Esophagus (tissue), 2 donors: ENCODE data around the gene L3MBTL4. TPM values are rescaled to one million over a fixed set of nuclear protein-coding genes. Genes with fewer than 3 reads are reported as not detected.

ENCODE experiments used
- H3K27ac ChIP-seq, 2 donors: one replicate each; pipeline ENCODE4 v1.5.1; 2013; ENCODE audit warnings: low read depth in 2 of 2, mild to moderate bottlenecking in 2 of 2, inconsistent platforms in 1 of 2, low read length in 1 of 2, moderate library complexity in 1 of 2
- H3K27me3 ChIP-seq, 2 donors: one replicate each; pipeline ENCODE4 v1.6.1; 2013; ENCODE audit warnings: low read length in 2 of 2, control low read depth in 1 of 2, mild to moderate bottlenecking in 1 of 2; ENCODE audit not compliant: insufficient read depth in 2 of 2, control insufficient read depth in 1 of 2
- H3K36me3 ChIP-seq, 2 donors: one replicate each; pipeline ENCODE4 v1.6.1; 2013; ENCODE audit warnings: low read length in 1 of 2; ENCODE audit not compliant: control insufficient read depth in 2 of 2, insufficient read depth in 2 of 2
- H3K4me1 ChIP-seq, 2 donors: one replicate each; pipeline ENCODE4 v1.6.1; 2013; ENCODE audit warnings: low read length in 1 of 2; ENCODE audit not compliant: control insufficient read depth in 2 of 2, insufficient read depth in 2 of 2
- H3K4me3 ChIP-seq, 2 donors: one replicate each; pipeline ENCODE4 v1.5.1; 2013; ENCODE audit warnings: low read length in 2 of 2, mild to moderate bottlenecking in 2 of 2, low read depth in 1 of 2, moderate library complexity in 1 of 2
- H3K9me3 ChIP-seq, 2 donors: one replicate each; pipeline ENCODE4 v1.6.1; 2013; ENCODE audit warnings: mild to moderate bottlenecking in 2 of 2, low read depth in 1 of 2, low read length in 1 of 2, moderate library complexity in 1 of 2; ENCODE audit not compliant: control insufficient read depth in 2 of 2, insufficient read depth in 1 of 2
- WGBS, 2 donors: extraction: QIAGEN DNeasy Blood & Tissue Kit; methylation state at CpG; one replicate each; pipeline ENCODE4 v1.1.7; 2013; 5-methylcytosine and 5-hydroxymethylcytosine counted together
- polyA plus RNA-seq, 2 donors: library from polyadenylated mRNA; stranded (reverse); fragments of 200-250 nt; gene quantifications; one replicate each; pipeline ENCODE4 v1.2.3, GENCODE V29; 2013
- donor health status: healthy with polysubstance abuse.
- donor health status: Bipolar disorder and iron deficiency.

L3MBTL4 gene
- polyA plus RNA-seq, 2 donors: 1.8 to 2.0 TPM

DNA sequence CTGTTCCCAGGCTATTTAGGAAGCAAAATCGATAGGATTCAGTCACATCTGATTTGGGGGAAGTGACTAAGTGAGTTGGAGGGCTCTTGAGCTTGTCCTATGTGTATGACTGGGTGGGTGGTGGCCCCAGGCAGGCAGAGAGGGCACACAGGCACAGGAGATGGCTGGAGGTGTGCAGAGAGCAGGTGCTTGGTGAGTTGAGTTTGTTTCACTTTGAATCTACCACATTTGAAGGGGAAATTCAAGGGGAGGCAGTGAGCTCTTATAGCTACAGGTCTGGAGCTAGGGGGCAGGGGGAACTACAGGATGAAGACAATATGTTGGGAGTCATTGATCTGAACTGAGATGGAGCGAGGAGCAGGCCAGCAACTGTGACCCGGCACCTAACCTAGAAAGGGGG, 476.9 kb downstream of the L3MBTL4 start:
- Histone ChIP-seq H3K4me3 (no peak overlapping the region), H3K9me3 (peaks cover 0 to 3% of the 10 kb centered on the region in 2 donors), H3K4me1 (peaks cover 0 to 2% of the 10 kb centered on the region in 2 donors), H3K27me3 (no peaks in the 10 kb centered on the region), H3K27ac (no peak overlapping the region), H3K36me3 (no peaks in the 10 kb centered on the region)
- WGBS, 2 donors: 67 to 82% methylated on average over 3 of the region's 3 CpGs

DNA sequence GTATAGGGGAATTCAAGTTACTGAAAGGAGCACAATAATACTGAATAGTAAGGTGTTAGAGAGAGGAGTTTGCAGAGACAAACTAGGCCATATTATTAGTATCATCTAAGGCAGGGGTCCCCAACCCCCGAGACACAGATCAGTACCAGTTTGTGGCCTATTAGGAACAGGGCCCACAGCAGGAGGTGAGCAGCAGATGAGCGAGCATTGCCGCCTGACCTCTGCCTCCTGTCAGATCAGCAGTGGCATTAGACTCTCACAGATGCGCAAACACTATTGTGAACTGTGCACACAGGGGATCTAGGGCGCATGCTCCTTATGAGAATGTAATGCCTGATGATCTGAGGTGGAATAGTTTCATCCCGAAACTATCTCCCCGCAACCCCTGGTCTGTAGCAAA, 477.6 kb downstream of the L3MBTL4 start:
- Histone ChIP-seq H3K27ac (no peak overlapping the region), H3K9me3 (peaks cover 0 to 3% of the 10 kb centered on the region in 2 donors), H3K27me3 (no peaks in the 10 kb centered on the region), H3K36me3 (no peaks in the 10 kb centered on the region), H3K4me1 (peaks cover 0 to 2% of the 10 kb centered on the region in 2 donors), H3K4me3 (no peak overlapping the region)
- 88 to 94% methylated on average over 7 of the region's 7 CpGs for WGBS, 2 donors

DNA sequence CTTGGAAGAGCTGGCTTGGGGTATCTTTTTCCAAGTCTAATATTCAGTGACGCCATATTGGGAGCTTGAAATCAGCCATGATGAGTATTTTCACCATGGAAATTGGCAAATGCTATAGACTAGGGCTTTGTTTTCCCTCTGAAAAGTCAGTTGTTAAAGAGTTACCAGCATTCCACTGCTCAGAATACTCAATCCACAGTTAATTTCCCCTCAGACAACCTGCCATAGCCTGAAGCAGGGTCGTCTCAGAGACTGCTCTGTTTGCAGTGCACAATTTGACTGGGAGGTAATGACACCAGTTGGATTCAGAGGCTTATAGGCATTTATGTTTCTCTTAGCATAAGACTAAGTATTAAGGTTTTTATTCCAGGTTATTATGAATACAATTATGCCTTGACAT, 483.9 kb downstream of the L3MBTL4 start:
- peaks cover 0 to 3% of the 10 kb centered on the region in 2 donors for H3K9me3 ChIP-seq
- no peak overlapping the region for H3K4me3 ChIP-seq
- whole genome bisulfite sequencing, 2 donors: 49 to 55% methylated on average over 2 of the region's 2 CpGs
- no peaks in the 10 kb centered on the region for H3K36me3 ChIP-seq
- no peaks in the 10 kb centered on the region for H3K27me3 ChIP-seq
- peaks cover 0 to 2% of the 10 kb centered on the region in 2 donors for H3K4me1 ChIP-seq
- H3K27ac ChIP-seq: no peak overlapping the region

DNA sequence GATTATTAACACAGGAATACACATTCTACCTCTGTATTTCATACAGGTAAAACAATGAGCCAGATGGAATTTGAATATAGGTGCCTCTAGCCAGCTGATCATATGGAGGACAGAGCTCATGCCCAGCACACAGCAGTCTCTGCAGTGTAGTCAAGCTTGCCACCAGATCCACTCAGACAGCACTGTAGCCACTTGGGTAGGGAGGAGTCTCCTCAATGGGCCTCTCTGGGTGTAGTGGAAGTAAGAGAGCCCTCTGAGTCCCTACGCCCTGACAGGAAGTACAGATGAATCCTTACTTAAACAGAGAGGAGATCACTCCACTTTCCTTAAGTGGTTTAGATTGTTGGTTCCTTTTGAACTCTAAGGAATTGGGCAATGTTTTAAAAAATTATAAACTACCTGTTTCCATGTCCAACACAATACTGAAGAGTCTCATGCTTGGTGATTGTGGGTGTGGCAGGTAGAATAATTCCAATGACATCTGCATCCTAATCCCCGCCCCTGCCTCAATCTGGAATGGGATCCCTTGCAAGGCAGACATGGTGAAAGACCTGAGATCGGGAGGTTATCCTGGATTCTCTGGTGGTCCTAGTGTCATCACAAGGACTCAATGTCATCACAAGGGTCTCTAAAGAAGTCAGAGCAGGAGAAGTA, 496.4 kb downstream of the L3MBTL4 start:
- H3K36me3 ChIP-seq: no peaks in the 10 kb centered on the region
- no peak overlapping the region for H3K27ac ChIP-seq
- no peaks in the 10 kb centered on the region for H3K27me3 ChIP-seq
- H3K9me3 ChIP-seq: no peaks in the 10 kb centered on the region
- H3K4me1 ChIP-seq: no peaks in the 10 kb centered on the region
- no peak overlapping the region for H3K4me3 ChIP-seq
- 80 to 82% methylated on average over 3 of the region's 3 CpGs for WGBS, 2 donors

DNA sequence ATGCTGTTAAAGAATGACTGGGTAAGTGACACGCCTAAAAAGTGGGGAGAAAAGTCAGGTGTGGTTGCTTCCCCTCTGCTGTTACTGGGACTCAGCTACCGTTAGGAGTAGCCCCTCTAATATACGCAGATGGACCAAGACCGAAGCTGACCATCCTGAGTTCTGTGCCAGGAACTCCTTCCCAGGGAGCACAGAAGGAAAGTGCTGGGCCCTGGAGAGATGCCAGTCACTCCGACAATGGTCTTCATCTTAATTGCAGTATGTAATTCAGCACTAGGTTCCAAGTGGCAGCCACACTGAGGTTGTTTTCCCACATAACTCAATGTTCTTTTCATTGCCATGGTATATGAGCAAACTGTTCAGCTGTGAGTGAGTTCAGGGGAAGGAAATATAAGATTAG, 499.8 kb downstream of the L3MBTL4 start:
- no peaks in the 10 kb centered on the region for H3K9me3 ChIP-seq
- H3K36me3 ChIP-seq: no peaks in the 10 kb centered on the region
- H3K27ac ChIP-seq: no peak overlapping the region
- WGBS, 2 donors: 74 to 78% methylated on average over 5 of the region's 5 CpGs
- H3K27me3 ChIP-seq: no peaks in the 10 kb centered on the region
- no peaks in the 10 kb centered on the region for H3K4me1 ChIP-seq
- no peak overlapping the region for H3K4me3 ChIP-seq

DNA sequence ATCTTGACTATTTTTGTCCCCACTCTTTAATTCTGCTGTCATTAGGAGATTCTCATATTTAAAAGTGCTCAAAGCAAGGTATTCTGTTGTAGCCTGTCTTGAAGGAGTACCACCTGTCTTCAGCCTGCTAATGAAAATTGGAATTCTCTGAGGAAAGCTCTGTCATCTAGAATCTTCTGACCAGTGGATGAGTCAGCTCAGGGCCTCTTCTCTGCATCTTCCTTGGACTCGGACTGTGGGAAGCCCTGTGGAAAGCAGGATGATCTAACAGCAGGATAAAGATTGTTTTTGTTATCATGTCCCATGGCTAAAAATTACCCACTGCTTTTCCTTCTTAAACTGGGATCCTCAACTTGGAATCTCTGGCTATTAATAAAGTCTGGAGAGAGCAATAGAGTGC, 500.7 kb downstream of the L3MBTL4 start:
- H3K4me1 ChIP-seq: no peaks in the 10 kb centered on the region
- H3K4me3 ChIP-seq: no peak overlapping the region
- no peaks in the 10 kb centered on the region for H3K36me3 ChIP-seq
- WGBS, 2 donors: 50 to 52% methylated on average over 1 of the region's 1 CpG
- H3K27me3 ChIP-seq: no peaks in the 10 kb centered on the region
- H3K27ac ChIP-seq: no peak overlapping the region
- H3K9me3 ChIP-seq: no peaks in the 10 kb centered on the region

DNA sequence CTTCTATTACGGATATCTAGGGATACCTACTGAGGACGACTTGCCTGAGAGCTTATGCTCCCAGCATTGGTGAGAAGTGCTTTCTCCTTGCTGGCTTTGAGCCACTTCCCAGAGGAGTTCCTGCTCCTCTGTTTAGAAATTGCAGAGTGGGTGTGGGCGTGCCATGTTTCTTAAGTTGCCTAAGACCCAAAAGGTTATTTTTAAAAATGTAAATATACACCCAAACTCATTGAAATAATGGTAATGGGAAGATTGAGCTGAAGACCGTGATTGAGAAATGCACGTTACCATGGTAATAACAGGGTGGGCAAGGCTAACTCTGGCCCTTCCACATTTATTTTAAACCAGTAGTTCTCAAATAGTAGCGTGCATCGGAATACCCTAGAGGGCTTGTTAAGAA, 502.1 kb downstream of the L3MBTL4 start:
- H3K36me3 ChIP-seq: no peaks in the 10 kb centered on the region
- no peaks in the 10 kb centered on the region for H3K9me3 ChIP-seq
- no peak overlapping the region for H3K27ac ChIP-seq
- no peaks in the 10 kb centered on the region for H3K4me1 ChIP-seq
- no peak overlapping the region for H3K4me3 ChIP-seq
- no peaks in the 10 kb centered on the region for H3K27me3 ChIP-seq
- WGBS, 2 donors: 73 to 74% methylated on average over 7 of the region's 7 CpGs

DNA sequence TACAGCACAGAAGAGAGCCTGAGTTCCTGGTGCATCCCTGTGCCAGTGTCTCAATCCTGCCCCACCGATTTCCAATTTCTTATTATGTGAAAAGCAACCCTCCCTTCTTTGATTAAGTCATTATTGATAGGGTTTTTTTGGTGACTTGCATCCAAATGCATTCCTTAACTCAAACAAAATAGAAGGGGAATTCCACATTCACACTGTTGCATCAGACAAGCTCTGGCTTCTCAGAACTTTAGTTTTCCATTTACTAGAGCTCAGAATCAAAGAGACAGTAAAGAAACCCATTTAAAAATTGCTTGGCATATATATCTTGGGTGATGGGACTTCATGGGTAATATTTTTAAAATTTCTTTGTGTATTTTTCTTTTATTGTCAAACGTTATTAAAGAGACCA, 505.6 kb downstream of the L3MBTL4 start:
- no peaks in the 10 kb centered on the region for H3K4me1 ChIP-seq
- H3K36me3 ChIP-seq: no peaks in the 10 kb centered on the region
- no peak overlapping the region for H3K4me3 ChIP-seq
- no peaks in the 10 kb centered on the region for H3K9me3 ChIP-seq
- no peaks in the 10 kb centered on the region for H3K27me3 ChIP-seq
- no peak overlapping the region for H3K27ac ChIP-seq
- 47 to 55% methylated on average over 2 of the region's 2 CpGs for WGBS, 2 donors
